HG02588 (cell line): Measurements from ENCODE around the gene KIAA1328.
"Not testable (repeated sequence)": the region's sequence is repeated elsewhere in the genome, so short reads cannot be mapped to it uniquely, and the experiment has no call there.

Experiments
- ATAC-seq: cut with Tn5 transposase; IDR thresholded peaks from one replicate; pipeline ENCODE4 v1.9.1; 2021; ENCODE audit warnings: mild to moderate bottlenecking, moderate library complexity; ENCODE audit not compliant: unreplicated experiment

KIAA1328 gene

DNA sequence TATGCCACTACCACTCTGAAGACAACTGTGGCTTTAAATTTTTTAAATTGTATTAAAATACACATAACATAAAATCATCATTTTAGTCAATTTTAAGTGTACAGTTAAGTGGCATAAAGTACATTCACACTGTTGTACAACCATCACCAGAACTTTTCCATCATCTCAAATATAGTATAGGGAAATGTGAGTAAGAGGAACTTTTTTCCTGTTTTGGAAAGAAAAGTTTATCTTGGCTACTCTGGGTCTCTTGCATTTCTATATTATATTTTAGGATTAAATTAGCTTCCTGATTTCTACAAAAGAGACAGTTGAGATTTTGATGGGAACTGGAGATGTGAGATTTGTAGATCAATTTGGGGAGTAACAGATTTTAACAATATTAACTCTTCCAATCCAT is 3.4 kb upstream of the KIAA1328 start:
- no peak for ATAC-seq

DNA sequence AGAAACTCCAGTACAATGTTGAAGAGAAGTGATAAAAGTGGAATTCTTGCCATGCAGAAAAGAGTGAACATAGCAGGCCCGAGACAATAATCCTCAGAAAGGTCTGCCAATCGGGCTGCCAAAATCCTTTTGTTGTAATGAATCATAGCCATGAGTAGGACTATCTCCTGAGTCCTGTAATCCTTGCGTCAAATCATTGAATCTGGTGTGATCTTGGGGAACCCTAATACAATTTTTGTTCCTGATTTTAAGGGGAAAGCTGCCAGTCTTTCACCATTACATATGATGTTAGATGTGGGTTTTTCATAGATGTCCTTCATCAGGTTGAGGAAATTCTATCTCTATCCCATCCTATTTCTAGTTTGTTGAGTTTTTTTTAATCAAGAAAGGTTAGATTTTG is 2.4 kb upstream of the KIAA1328 start:
- ATAC-seq, result no peak

DNA sequence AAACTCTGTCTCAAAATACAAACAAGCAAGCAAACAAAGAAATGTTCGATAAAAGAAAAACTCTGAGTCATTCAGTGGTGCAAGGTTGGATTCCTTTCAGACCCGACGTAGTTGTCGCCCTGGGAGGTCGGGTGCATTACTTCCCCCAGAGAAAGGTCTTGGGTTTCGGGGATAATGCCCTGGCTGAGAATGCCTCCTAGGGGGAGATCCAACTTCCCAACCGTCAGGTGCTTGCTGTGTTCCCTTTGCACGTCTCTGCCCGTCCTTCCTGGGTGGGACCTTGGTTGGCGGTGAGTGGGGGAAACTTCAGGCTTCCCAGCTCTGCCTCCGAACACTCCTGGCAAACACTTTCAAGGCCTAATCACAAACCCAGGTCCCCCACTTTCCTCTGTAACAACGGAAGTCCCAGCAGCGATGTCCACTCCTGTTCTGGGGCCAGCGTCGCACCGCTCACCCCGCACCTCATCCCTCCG is 734 bp upstream of the KIAA1328 start:
- no peak for ATAC-seq

DNA sequence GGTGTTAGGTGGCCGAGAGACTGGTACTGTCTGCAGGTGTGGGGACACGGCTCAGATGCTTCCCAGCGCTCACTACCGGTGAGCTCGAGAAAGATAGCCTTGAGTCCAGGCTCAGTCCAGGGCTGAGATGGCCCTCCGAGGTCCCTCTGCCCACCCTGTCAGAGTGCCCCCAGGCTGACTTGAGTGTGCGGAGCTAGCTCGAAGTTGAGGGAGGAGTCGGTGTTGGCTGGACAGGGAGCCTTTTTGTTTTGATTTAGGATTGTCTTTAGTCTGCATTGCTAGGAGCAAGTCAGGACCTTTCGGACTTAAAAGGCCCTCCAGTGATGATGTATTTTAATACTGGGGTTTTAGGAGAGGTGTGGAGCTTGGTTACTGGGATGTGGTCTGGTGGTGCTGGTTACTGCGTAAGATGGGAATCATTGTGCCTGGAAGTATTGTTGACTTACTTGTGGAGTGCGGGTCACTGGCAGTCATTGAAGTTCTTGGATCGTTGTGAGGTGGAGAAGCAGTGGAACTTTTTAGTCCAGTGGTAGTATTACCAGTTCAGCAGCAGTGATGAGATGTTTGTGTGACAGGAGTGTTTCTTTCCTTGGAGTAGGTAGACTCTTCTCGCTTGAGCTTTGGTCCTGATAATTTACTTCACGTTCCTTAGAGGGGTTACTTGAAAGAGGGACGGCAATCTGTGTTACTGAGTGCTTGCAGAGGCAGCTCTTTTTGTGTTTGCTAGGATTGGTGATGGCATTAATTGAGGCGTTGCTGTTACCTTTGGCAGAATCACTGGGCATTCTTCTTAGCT is 633 bp downstream of the KIAA1328 start:
- no peak for ATAC-seq

DNA sequence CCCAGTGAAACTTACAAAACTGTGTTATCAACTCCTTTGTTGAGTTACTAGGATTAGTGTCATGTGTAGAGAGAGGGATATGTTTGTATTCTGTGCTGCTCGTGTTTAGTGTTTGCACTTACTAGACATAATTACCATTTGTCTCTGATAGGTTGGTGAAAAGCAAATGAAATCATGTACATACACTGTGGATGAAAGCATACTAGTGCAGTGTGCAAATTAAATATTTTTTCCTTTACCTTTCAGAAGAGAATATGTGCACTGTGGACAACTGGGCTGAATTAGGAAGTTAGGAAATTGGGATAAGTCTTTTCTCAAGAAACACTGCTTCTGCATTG is 1.2 kb downstream of the KIAA1328 start:
- ATAC-seq, result no peak

DNA sequence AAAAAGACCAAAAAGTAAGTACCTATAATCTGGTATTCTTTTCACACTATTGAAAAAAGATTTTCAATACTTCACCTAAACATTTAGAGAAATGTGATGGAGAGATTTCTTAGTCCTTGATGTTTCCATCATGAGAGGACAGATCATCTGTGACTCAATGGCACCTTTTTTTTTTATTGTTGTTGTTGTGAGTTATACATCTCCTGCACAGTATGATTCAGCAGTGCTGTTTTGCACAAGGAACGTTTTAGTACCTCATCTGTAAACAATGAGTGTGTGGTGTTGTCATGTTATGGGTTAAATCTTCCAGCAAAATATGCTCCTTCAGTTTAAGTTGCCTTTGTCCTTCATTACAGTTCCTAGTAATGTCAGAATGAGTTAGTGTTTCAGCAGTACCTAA is 2.2 kb downstream of the KIAA1328 start:
- no peak for ATAC-seq

DNA sequence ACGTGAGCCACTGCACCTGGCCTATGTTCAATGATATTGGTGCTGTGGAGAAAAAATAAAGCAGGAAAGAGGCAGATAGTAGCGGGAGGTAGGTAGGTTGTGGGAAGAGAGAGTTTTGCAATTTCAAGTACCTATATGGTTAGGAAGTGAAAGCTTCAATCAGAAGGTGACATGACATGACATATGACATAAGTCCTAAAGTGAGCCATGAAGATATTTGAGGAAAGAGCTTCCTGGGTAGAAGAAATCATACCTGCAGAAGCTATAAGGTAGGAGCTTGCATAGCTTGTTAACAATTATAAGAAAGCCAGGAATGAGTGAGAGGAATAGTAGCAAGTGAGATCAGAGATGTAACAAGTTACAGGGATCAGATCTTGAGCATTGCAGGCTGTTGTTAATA is 4.2 kb downstream of the KIAA1328 start:
- ATAC-seq, result no peak

DNA sequence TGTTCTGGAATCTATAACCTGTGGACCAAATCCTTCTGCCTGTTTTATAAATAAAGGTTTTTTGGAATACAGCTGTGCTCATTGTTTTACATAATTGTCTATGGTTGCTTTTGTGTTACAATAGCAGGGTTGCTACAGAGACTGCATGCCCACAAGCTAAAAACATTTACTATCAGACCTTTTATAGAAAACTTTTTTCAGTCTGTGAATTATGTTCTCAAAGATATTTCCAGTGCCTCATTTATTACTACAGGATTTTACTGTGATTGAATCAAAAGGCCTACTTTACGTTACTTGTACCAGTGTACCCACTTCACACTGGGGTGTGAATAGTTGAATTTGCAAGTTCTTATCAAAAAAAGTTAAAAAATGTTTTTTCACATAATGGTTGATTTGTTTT is 7.0 kb downstream of the KIAA1328 start:
- no peak for ATAC-seq

DNA sequence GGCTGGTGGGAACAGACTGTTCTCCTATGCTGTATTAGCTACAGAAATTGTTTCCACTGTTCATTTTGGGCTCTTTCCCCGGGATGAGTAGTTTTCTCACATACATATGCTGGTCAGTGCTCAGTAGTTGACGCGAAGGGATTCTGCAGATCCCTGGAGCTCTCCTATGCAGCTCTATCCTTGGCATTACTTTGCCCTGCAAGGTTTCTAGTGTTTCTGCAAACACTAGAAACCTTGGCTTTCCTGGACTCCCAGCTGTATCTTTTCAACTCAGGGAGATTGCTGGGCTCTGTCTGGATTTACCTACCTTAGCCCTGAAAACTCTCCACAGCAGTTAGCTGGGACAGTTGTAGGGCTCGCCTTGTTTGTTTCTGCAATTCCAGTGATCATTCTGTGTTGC is 10.9 kb downstream of the KIAA1328 start:
- no peak for ATAC-seq

DNA sequence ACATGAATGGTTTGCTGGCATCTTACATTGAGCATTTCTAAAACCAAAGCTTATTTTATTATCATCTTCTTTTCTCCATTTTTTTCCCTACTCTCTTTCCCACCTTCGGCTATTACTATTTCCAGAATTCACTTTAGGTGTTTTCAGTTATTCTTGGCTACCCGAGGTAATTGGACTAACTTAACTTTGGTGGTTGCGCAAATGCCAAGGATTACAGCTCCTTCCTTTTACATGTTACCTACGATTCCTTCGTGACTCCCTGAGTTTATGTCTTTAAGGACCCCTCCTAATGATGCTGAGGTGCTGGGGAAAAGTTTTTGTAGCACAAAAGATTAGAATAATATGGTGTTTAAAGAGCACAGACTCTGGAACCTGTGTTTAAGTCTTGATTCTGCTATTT is 14.3 kb downstream of the KIAA1328 start:
- ATAC-seq, result no peak

DNA sequence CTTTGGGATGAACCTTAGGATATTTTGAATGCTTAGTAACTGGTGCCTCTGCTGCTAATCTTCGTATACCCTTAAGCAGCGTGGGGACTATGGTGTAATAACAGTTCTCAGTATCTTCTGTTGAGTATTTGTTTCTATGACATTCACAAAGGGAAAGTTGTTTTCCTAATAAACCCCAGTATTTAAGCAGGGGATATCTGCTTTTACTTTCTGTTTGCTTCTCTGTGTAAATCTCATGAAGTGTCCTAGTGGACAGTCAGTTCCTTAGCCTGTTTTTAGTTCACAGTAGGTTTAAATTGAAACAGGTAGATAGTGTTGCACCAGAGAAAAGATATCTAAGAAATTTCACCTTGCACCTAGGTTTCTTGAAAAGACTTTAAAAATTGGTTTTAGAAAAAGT is 14.9 kb downstream of the KIAA1328 start:
- ATAC-seq, result no peak

DNA sequence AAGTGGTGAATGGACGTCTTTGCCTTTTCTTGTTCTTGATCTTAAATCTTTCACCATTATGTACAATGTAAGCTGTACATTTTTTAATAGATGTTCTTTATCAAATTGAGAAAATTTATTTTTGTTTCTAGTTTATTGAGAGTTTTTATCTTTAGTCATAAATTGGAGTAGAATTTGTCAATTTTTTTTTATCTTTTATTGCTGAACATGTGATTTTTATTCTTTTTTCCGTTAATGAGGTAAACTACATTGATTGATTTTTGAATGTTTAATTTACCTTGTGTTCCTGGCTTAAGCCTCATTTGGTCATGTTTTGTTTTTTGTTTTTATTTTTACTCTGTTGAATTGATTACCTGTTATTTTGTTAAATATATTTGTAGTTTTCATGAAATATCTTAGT is 19.7 kb downstream of the KIAA1328 start:
- ATAC-seq, result no peak

DNA sequence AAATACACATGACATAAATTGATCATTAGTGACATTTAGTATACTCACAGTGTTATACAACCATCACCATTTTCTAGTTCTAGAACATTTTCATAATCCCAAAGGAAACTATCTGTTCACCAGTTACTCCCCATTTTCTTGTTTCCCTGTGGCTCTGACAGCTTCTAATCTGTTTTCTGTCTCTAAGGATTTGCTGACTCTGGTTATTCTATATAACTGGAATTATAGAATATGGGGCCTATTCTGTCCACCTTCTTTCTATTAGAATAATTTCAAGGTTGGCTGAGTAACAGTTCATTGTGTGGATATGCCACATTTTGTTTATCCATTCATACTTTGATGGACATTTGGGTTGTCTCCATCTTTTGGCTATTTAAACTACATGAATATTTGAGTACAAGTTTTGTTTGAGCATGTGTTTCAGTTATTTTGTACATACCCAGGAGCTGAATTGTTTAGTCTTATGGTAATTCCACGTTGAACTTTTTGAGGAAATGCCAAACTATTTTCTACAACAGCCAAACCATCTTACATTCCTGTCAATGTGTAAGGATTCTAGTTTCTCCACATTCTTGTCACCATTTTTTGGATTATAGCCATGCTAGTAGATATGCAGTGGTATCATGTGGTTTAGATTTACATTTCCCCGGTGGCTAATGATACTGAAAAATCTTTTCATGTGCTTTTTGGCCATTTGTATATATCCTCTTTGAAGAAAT is 20.5 kb downstream of the KIAA1328 start:
- ATAC-seq, result no peak

DNA sequence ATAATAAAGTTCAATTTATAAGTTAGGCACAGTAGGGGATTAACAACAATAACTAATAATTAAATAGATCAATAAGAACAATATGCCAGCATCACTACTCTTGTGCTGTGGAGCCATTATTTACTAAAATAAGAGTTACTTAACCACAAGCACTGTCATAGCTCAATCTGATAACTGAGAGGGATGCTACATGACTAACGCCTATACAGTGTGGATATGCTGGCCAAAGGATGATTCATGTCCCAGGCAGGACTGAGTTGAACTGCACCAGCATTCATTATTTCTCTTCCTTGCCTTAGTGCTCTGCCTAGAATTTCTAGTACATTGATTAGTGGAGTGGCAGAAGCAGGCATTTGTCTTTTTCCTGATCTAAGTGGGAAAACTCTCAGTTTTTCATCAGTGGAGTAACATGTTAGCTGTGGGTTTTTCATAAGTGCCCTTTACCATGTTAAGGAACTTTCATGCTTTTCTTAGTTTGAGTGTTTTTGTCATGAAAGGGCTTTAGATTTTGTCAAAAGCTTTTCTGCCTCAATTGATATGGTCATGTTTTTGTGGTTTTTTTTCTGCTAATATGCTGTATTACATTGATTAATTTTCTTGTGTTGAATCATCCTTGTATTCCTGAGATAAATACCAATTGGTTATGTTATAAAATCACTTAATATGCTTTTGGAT is 21.7 kb downstream of the KIAA1328 start:
- ATAC-seq, result no peak

DNA sequence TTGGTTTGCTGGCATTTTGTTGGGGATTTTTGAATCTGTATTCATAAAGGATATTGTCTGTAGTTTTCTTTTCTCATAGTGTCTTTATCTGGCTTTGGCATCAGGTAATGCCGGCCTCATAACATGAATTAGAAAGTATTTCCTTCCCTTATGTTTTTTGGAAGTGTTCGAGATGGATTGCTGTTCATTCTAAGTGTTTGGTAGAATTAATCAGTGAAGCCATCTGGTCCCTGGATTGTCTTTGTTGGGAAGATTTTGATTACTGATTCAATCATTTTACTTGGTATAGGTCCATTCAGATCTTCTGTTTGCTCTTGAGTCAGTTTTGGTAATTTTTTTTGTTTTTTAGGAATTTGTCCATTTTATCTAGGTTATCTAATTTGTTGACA is 22.3 kb downstream of the KIAA1328 start:
- no peak for ATAC-seq

DNA sequence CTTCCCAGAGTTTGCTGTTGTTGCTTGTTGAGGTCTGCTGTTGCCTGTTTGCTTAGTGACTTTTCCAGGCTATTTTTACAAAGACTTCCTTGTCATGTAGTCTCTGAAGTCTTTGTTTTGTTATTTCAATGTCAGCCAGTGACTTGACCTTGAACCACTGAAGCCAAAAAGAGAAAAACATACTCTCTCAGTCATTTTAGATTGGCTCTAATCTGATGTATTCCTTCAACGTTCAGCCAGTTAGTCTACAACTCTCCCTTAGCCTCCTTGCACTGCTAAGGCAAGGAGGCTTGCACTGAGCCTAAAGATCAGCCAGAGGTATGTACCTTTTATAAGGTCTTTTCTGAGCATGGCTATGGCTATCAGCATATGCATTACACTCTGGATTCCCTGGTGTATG is 27.9 kb downstream of the KIAA1328 start:
- no peak for ATAC-seq

DNA sequence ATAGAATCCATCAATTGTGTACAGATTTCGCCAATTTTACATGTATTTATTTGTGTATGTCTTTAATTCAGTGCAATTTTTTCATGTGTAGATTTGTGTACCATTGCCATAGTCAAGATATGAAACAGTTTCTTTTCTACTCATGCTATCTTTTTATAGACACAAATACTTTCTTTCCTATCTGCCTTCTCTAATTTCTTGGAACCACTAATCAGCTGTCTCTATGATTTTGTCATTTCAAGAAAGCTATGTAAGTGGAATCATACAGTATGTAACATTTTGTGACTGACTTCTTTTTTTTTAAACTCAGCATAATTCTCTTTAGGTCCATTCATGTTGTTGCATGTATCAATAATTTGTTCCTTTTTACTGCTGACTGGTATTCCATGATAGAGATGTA is 33.3 kb downstream of the KIAA1328 start:
- ATAC-seq, result no peak

DNA sequence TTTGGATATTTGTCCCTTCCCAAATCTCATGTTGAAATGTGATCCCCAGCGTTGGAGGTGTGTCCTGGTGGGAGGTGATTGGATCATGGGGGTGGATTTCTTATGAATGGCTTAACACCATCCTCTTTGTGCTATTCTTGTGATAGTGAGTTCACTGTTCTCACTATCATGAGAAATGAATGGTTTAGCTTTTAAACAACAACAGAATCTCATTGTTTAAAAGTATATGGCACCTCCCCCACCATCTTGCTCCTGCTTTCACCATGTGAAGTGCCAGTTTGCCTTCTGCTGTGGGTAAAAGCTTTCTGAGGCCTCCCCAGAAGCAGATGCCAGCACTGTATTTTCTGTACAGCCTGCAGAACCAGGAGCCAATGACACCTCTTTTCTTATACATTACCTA is 38.1 kb downstream of the KIAA1328 start:
- ATAC-seq, result no peak

DNA sequence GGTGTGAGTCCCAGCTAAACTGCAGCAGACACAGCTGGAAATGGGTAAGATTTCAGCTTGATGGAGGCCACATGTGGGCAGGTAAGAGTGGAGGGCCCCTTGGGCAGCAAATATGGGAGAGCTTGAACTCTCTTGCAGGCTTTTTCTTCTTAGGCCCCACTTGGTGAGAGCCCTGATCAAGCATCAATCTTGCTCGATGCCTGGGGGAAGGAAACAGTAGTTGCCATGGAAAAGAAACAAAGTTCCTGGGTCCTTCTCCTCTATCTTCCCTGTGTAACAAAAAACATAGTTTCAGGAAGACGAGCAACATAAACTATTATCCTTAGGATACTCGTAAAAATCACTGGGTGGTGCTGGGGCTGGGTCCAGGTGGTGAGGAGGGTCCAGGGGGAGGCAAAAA is 42.9 kb downstream of the KIAA1328 start:
- no peak for ATAC-seq

DNA sequence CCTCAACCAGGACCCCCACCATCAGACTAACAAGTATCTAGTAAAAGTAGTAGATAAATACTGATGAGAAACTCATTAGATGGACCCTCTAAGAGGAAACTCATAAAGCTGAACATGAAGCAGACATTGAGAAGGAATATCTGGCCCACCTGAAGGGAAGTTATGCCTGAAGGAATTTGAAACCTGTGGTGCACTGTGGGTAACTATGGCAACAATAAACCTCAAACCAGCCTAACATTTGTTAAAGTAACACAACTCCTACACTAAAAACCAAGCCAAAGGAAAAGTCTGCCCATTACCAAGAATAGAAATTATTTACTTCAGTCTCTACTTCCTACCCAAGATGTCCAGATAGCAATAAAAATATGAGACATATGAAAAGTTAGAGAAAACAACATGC is 43.4 kb downstream of the KIAA1328 start:
- no peak for ATAC-seq

DNA sequence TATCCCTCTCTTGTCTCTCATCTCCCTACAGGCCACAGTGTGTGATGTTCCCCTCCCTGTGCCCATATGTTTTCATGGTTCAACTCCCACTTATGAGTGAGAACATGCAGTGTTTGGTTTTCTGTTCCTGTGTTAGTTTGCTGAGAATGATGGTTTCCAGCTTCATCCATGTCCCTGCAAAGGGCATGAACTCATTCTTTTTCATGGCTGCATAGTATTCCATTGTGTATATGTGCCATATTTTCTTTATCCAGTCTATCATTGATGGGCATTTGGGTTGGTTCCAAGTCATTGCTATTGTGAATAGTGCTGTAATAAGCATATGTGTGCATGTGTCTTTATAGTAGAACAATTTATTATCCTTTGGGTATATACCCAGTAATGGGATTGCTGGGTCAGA is 44.9 kb downstream of the KIAA1328 start:
- ATAC-seq, result not testable (repeated sequence)

DNA sequence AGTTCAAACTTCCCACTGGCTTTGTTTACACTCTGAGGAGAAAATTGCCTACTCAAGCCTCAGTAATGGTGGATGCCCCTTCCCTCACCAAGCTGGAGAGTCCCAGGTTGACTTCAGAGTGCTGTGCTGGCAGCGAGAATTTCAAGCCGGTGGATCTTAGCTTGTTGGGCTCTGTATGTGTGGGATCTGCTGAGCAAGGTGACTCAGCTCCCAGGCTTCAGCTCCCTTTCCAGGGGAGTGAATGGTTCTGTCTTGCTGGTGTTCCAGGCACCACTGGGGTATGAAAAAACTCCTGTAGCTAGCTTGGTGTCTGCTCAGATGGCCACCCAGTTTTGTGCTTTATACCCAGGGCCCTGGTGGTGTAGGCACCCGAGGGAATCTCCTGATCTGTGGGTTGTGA is 50.9 kb downstream of the KIAA1328 start:
- not testable (repeated sequence) for ATAC-seq
